Brain microvascular endothelial cell (primary cell): ENCODE data around the gene PNPLA6.

Experiments
- DNase-seq: peaks from one replicate; pipeline ENCODE4 v3.0.0-alpha.2; 2020
- H3K27ac ChIP-seq: fragments of 250-450 bp; sonication (Bioruptor Pico); 2 replicates; pipeline ENCODE4 v1.5.1; 2020; ENCODE audit warnings: mild to moderate bottlenecking, moderate library complexity
- H3K27me3 ChIP-seq: fragments of 250-450 bp; sonication (Bioruptor Pico); replicated peaks from 2 replicates; pipeline ENCODE4 v1.5.1; 2020; ENCODE audit warnings: mild to moderate bottlenecking
- H3K36me3 ChIP-seq: fragments of 250-450 bp; sonication (Bioruptor Pico); replicated peaks from 2 replicates; pipeline ENCODE4 v1.5.1; 2020; ENCODE audit warnings: mild to moderate bottlenecking
- H3K4me3 ChIP-seq: 2 replicates; pipeline ENCODE4 v1.5.1; 2011; ENCODE audit warnings: low read depth, mild to moderate bottlenecking, control low read depth, low read length, moderate library complexity
- in situ Hi-C: cut with HindIII; loops from 2 replicates; pipeline ENCODE4 v1.10.0; 2017; ENCODE audit warnings: low sequenced_read_pairs, low pct_ligation_motif_present
- TF ChIP-seq, protein P1 (sequence below): IDR thresholded peaks from 2 replicates; pipeline ENCODE4 v1.5.1; 2011; ENCODE audit warnings: low read depth, mild to moderate bottlenecking, moderate library complexity, low read length, control low read depth, inconsistent platforms; ENCODE audit errors: missing control alignments

Gene PNPLA6

DNA sequence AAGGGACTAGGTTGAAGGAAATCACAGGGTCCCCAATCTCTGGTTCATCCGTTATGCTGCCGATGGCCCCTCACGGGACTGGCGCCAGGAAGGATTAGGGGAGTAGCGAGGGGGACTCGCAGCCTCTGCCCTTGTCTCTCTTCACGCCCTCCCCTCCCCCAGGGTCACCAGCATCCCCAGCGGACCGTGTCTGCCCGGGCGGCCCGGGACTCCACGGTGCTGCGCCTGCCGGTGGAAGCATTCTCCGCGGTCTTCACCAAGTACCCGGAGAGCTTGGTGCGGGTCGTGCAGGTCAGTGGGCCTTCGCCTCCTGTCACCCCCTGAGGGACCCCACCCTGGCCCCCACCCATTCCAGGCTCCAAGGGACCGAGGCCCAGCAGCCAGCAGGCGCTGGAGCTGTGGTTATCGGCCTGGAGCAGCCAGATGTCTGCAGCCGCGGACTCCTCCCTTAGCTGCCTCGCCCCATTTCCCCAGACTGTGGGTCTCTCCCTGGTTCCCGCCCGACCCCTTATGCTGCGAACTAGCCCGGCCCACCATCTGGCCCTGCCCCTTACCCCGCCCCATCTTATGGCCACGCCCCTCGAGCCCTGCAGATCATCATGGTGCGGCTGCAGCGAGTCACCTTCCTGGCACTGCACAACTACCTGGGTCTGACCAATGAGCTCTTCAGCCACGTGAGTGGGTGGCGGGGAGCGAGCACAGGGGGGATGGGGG, 5.4 kb downstream of the PNPLA6 start:
- H3K27ac ChIP-seq = no peak overlapping the region
- peaks cover 51% of the 10 kb centered on the region for H3K36me3 ChIP-seq
- in situ Hi-C loops = no loop called here
- TF ChIP-seq, protein P1, sequence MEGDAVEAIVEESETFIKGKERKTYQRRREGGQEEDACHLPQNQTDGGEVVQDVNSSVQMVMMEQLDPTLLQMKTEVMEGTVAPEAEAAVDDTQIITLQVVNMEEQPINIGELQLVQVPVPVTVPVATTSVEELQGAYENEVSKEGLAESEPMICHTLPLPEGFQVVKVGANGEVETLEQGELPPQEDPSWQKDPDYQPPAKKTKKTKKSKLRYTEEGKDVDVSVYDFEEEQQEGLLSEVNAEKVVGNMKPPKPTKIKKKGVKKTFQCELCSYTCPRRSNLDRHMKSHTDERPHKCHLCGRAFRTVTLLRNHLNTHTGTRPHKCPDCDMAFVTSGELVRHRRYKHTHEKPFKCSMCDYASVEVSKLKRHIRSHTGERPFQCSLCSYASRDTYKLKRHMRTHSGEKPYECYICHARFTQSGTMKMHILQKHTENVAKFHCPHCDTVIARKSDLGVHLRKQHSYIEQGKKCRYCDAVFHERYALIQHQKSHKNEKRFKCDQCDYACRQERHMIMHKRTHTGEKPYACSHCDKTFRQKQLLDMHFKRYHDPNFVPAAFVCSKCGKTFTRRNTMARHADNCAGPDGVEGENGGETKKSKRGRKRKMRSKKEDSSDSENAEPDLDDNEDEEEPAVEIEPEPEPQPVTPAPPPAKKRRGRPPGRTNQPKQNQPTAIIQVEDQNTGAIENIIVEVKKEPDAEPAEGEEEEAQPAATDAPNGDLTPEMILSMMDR = no peak
- no peaks in the 10 kb centered on the region for H3K27me3 ChIP-seq
- no peak overlapping the region for H3K4me3 ChIP-seq
- no peak for DNase-seq

DNA sequence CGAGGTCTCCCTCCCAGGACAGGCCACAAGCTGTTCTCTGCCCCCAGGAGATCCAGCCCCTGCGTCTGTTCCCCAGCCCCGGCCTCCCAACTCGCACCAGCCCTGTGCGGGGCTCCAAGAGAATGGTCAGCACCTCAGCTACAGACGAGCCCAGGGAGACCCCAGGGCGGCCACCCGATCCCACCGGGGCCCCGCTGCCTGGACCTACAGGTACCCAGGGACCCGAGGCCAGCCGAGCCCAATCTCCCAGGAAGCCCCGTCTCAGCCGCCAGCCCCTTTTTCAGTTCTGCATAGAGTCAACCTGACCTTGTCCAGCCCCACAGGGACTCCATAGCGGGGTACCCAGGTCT, 5.9 kb downstream of the PNPLA6 start:
- Histone ChIP-seq H3K27ac (no peak overlapping the region), H3K27me3 (no peaks in the 10 kb centered on the region), H3K4me3 (no peak overlapping the region), H3K36me3 (peaks cover 51% of the 10 kb centered on the region)
- TF ChIP-seq, protein P1 = no peak
- DNase-seq = no peak
- in situ Hi-C loops = no loop called here

DNA sequence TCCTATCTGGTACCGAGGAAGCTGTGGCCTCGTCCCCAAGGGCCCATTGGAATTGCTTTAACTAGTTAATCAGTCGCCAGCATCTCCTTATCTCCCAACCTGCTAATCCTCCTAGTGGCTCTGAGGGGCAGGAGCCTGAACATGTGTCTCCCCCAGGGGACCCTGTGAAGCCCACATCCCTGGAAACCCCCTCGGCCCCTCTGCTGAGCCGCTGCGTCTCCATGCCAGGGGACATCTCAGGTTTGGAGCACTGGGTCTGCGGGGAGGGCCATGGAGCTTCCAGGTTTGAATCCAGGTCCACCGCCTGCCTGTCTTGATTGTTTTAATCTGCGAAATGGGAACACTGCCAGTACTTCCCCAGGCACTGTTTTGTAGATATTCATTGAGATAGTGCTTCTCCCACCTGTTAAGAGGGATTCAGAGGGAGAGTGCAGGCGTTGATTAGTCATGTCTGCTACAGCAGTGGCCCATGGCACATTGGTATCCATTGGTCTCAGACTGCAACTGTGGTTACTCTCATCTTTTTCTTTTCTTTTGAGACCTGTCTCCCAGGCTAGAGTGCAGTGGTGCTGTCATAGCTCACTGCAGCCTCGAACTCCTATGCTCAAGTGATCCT, 6.4 kb downstream of the PNPLA6 start:
- Histone ChIP-seq H3K27ac (no peak overlapping the region), H3K27me3 (no peaks in the 10 kb centered on the region), H3K36me3 (peaks cover 51% of the 10 kb centered on the region), H3K4me3 (no peak overlapping the region)
- in situ Hi-C loops = no loop called here
- TF ChIP-seq, protein P1 = no peak
- DNase-seq = no peak

DNA sequence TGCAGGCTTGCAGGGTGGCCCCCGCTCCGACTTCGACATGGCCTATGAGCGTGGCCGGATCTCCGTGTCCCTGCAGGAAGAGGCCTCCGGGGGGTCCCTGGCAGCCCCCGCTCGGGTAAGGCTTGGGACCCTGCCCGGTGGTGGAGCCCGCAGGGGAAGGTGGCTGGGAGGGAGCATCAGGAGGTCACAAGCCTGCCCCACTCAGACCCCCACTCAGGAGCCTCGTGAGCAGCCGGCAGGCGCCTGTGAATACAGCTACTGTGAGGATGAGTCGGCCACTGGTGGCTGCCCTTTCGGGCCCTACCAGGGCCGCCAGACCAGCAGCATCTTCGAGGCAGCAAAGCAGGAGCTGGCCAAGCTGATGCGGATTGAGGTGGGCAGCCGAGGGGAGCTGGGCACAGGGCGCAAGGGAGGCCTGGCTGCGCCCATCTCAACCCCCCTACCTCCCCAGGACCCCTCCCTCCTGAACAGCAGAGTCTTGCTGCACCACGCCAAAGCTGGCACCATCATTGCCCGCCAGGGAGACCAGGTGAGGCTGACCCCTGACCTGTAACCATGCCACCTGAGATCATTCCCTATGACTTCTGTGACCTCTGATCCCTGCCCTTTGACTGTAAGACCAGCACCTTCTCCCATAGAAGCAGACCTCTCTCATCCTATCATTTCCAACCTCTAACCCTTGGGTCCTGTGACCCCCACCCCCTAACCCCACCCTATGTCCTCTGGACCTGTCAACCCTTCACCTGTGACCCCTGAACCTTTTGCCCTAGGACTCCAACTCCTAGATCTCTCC, 7.2 kb downstream of the PNPLA6 start:
- no peaks in the 10 kb centered on the region for H3K27me3 ChIP-seq
- no peak for DNase-seq
- in situ Hi-C loops = no loop called here
- TF ChIP-seq, protein P1 = no peak
- H3K36me3 ChIP-seq = peaks cover 49% of the 10 kb centered on the region
- no peak overlapping the region for H3K27ac ChIP-seq
- no peak overlapping the region for H3K4me3 ChIP-seq

DNA sequence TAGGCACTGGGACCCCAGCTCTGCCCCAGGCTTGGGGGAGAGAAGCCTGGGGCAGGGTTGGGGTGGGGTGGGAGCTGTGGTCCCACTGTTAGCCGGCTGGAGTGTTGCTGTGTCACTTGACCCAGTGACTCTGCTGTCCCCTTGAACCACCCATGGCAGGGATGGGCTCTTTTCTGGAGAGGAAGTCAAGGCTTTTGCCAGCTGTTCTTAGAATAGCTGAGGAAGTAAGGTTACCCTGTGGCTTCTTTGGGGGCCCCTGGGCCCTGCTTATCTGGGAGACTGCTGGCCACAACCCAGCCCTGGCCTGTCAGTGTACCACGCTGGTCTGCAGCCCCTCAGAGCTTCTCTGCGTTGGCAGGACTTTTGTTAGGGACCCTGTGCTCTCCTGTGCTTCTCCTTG, 9.1 kb downstream of the PNPLA6 start:
- Histone ChIP-seq H3K27me3 (no peaks in the 10 kb centered on the region), H3K27ac (no peak overlapping the region), H3K4me3 (no peak overlapping the region), H3K36me3 (peaks cover 43% of the 10 kb centered on the region)
- in situ Hi-C loops = no loop called here
- DNase-seq = no peak
- TF ChIP-seq, protein P1 = no peak
